RWPE2 (cell line): Measurements from ENCODE around the gene LRCH4.

Experiments used
- ATAC-seq: fragments of 200-7000 bp; cut with Tn5 transposase; 3 replicates; pipeline ENCODE4 v1.9.1; 2021; ENCODE audit warnings: low read depth
- DNase-seq: peaks from one replicate; pipeline ENCODE4 v3.0.0-alpha.2; 2020; ENCODE audit warnings: low spot score
- H3K27ac ChIP-seq: fragments of 450-650 bp; 2 replicates; pipeline ENCODE4 v1.5.1; 2017; ENCODE audit warnings: mild to moderate bottlenecking; ENCODE audit not compliant: poor library complexity, severe bottlenecking
- H3K27me3 ChIP-seq: fragments of 250-450 bp; sonication (Bioruptor Pico); 2 replicates; pipeline ENCODE4 v1.5.1; 2021; ENCODE audit warnings: mild to moderate bottlenecking, moderate library complexity; ENCODE audit not compliant: insufficient read depth, poor library complexity, severe bottlenecking
- H3K36me3 ChIP-seq: fragments of 250-450 bp; sonication (Bioruptor Pico); 2 replicates; pipeline ENCODE4 v1.5.1; 2020; ENCODE audit warnings: low read depth, mild to moderate bottlenecking, moderate library complexity
- H3K4me1 ChIP-seq: fragments of 250-450 bp; sonication (Bioruptor Pico); 2 replicates; pipeline ENCODE4 v1.5.1; 2021; ENCODE audit warnings: mild to moderate bottlenecking, moderate library complexity; ENCODE audit not compliant: insufficient read depth, poor library complexity, severe bottlenecking
- H3K4me3 ChIP-seq: fragments of 250-450 bp; sonication (Bioruptor Pico); 2 replicates; pipeline ENCODE4 v1.5.1; 2021; ENCODE audit warnings: mild to moderate bottlenecking, moderate library complexity; ENCODE audit not compliant: severe bottlenecking
- H3K9me3 ChIP-seq: fragments of 250-450 bp; sonication (Bioruptor Pico); 2 replicates; pipeline ENCODE4 v1.5.1; 2021; ENCODE audit warnings: mild to moderate bottlenecking, moderate library complexity; ENCODE audit not compliant: severe bottlenecking
- TF ChIP-seq, protein P1 (sequence below): fragments of 450-650 bp; IDR thresholded peaks from one replicate; pipeline ENCODE4 v1.5.1; 2017; ENCODE audit warnings: mild to moderate bottlenecking, moderate library complexity; ENCODE audit not compliant: poor library complexity, severe bottlenecking

LRCH4 gene

DNA sequence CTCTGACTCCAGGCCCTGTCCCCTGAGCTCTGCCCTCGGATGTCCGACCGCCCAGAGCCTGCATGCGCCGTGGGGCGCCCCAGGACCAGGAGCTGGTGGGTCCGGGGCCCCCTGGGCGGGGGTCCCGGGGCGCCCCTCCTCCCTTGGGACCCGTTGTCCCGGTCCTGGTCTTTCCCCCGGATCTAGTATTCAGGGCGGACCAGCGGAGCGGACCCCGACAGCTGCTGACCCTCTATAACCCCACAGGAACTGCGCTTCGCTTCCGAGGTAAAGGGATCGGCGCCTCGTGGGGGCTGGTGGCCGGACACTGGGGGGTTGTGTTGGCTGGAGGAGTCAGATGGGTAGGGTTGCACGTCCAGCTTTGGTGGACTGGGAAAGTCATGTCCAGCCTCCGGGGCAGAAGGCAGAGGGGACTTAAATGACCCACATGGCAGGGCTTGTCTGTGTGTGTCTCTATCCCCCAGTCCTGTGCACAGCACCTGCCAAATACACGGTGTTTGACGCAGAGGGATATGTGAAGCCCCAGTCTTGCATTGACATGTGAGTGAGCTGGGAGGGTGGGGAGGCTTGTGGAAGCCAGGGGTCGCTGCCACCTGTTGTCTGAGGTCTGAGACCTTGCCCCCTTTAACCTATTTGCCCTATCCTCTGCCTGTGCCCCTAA, 26.9 kb upstream of the LRCH4 start:
- Histone ChIP-seq H3K36me3 (no peaks in the 10 kb centered on the region), H3K27ac (peak overlapping the region; percentile 44), H3K4me1 (no peaks in the 10 kb centered on the region), H3K4me3 (peak overlapping the region; percentile 72), H3K27me3 (no peaks in the 10 kb centered on the region), H3K9me3 (no peaks in the 10 kb centered on the region)
- peak; percentile 4; the same call in 2 of the 3 replicates for ATAC-seq
- TF ChIP-seq, protein P1, sequence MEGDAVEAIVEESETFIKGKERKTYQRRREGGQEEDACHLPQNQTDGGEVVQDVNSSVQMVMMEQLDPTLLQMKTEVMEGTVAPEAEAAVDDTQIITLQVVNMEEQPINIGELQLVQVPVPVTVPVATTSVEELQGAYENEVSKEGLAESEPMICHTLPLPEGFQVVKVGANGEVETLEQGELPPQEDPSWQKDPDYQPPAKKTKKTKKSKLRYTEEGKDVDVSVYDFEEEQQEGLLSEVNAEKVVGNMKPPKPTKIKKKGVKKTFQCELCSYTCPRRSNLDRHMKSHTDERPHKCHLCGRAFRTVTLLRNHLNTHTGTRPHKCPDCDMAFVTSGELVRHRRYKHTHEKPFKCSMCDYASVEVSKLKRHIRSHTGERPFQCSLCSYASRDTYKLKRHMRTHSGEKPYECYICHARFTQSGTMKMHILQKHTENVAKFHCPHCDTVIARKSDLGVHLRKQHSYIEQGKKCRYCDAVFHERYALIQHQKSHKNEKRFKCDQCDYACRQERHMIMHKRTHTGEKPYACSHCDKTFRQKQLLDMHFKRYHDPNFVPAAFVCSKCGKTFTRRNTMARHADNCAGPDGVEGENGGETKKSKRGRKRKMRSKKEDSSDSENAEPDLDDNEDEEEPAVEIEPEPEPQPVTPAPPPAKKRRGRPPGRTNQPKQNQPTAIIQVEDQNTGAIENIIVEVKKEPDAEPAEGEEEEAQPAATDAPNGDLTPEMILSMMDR, result peak; percentile 10
- no peak for DNase-seq

DNA sequence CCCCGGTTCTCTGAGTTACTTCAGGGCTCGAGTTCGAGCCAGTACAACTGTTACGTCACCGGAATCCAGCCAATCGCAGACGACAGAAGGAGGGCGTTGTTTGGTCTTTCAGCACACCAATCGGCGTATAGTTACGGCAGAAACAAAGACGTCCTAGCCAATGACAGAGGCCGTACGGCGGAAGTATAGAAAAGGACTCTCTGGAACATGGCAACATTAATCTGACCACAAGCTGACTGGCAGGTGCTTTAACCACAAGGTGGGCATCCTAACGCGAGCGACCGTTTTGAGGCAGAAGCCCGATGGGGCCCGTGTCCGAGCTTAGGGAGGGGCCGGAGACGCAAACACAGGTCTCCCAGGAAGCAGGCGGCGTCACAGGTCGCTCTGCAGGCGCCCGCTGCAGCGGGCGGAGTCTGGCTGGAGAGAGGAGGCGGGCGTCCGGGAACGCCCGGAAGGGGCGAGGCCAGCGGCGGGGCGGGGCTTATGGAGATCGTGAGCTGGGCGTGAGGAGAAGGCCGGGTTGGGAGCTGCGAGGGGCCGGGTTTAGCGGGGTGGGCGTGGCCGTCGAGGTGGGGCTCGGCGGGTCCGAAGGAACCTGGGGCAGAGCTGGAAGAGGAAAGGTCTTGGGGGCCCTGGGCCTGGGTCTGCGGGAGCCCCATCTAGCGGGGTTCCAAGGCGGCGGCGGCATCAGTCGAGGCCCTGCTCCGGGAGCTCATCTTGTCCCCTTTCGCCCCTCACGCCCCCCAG, 26.2 kb upstream of the LRCH4 start, which contains the start of gene MOSPD3:
Gene MOSPD3, plus strand, starts transcription at position 558 of the 747 bp plus-strand sequence. CDS start 252 bp downstream, outside the sequence.
- peak; percentile 94 for ATAC-seq
- H3K27ac ChIP-seq, result peak within 1 kb of the TSS; percentile 44
- TF ChIP-seq, protein P1, result no peak

DNA sequence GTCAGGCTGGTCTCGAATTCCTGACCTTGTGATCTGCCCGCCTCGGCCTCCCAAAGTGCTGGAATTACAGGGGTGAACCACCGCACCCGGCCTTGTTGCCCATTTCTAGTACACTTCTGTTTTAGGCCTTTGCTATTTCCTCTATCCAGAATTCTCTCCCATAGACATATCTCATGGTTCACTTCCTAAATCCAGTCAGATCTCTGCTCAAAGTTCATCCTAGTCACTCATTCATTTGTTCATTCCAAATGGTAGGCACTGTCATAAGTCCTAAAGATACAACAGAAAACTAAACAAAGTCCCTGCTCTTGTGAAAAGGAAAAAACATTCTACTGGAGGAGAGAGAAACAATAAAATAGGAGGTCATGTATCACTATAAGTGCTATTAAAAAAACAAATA, 24.0 kb upstream of the LRCH4 start:
- no peaks in the 10 kb centered on the region for H3K36me3 ChIP-seq
- H3K27ac ChIP-seq, result no peak overlapping the region
- ATAC-seq (no peak), DNase-seq (no peak)
- no peaks in the 10 kb centered on the region for H3K9me3 ChIP-seq
- H3K4me3 ChIP-seq, result no peak overlapping the region
- H3K27me3 ChIP-seq, result no peaks in the 10 kb centered on the region
- H3K4me1 ChIP-seq, result no peaks in the 10 kb centered on the region
- TF ChIP-seq, protein P1, result no peak

More for the DNA sequence above, 26.2 kb upstream of the LRCH4 start, which contains the start of gene MOSPD3:
- H3K36me3 ChIP-seq, result no peaks in the 10 kb centered on the region
- H3K4me3 ChIP-seq, result peak within 1 kb of the TSS; percentile 72
- no peaks in the 10 kb centered on the region for H3K9me3 ChIP-seq
- H3K27me3 ChIP-seq, result no peaks in the 10 kb centered on the region
- peak; percentile 96 for DNase-seq
- H3K4me1 ChIP-seq, result no peaks in the 10 kb centered on the region

DNA sequence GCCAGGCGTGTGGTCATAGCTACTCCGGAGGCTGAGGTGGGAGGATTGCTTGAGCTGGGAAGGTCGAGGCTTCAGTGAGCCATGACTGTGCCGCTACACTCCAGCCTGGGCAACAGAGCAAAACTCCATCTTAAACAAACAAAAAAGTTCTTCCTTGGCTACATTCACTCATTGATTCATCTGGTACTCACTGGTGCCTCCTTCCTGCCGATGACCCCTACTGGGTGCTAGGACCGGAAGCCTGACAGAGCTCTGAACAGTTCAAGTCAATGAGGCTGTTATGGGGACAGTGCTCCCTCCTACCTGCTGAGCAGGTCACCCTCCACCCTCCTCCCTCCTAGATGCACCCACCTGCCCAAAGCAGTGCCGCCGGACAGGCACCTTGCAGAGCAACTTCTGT, 21.2 kb upstream of the LRCH4 start:
- H3K9me3 ChIP-seq, result no peaks in the 10 kb centered on the region
- ATAC-seq, result no peak

More for the DNA sequence above, 21.2 kb upstream of the LRCH4 start:
- DNase-seq, result no peak
- TF ChIP-seq, protein P1, result no peak
- Histone ChIP-seq H3K27me3 (no peaks in the 10 kb centered on the region), H3K4me1 (no peaks in the 10 kb centered on the region), H3K27ac (no peak overlapping the region), H3K36me3 (no peaks in the 10 kb centered on the region), H3K4me3 (no peak overlapping the region)
